Activated effector memory CD4-positive, alpha-beta T cell treated with Interleukin-2 at 50 U/mL for 16 hours (primary cell): ENCODE measurements around the gene KRTAP22-2.

Experiments used
- DNase-seq: peaks from one replicate; pipeline ENCODE4 v3.0.0-alpha.2; 2020

Gene KRTAP22-2

DNA sequence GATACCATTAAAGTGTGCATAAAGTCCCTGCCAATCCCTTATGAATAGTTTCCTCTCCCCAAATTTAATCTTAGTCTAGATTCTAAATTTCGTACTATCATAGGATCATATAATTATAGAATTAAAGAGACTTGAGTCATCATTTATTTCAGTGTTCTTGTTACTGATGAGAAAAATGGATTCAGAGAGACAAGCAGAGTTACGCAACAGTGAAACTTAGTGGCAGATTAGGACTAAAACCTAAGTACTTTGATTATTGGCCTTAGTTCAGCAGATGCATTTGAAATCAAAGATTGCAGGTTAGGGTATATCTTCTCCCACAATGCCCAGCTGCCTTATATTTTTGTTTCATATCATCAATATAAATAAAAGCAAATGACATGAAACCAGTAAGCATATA, 28.2 kb downstream of the KRTAP22-2 start:
- no peak for DNase-seq

- DNase-seq: no peak
Measured at GRCh38 chr21:30561264-30561895, 28.8 kb downstream of the KRTAP22-2 start, which contains the start of gene KRTAP19-7. Gene KRTAP19-7 (minus strand): TSS chr21:30561314. CDS start chr21:30561289, 25 bp downstream.

GRCh38 chr21:30555095-30555494, 35.1 kb downstream of the KRTAP22-2 start:
- no peak for DNase-seq

DNA sequence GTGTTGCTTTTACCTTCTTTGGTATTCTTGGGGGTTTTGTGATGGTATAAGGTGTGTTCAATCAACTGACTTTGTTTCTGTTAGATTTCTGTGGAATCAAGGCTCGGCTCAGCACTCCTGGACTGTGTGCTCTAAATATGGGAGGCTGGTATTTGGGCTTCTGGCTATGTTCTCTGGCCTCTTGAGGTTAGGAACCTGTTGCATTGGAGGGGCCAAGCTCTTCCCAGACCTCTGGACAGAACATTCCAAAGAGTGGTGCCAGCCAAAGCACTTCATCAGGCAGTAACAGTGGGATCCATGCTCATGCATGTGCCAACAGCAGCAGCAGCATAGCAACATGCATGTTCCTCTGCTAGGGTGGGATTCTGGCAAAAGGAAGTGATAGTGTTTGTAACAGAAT, 37.4 kb downstream of the KRTAP22-2 start:
- DNase-seq: no peak

DNA sequence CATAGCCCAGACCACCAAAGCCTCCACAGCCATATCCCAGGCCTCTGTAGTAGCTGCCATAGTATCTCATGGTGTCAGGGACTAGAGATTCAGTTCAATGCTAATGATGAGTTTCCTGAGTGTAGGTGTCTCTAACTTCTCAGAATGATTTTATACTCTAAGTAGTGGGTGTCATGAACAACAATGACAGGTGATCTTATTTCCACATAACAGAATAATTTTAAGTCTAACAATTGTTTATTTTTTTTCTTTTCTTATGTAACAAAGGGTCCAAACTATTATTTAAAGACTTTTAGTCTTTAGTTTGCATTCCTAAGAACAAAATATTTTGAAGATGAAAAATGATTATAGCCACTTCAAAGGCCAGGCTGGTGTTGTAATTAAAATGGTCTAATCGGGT, 48.4 kb downstream of the KRTAP22-2 start, which contains the start of gene KRTAP19-6:
KRTAP19-6 (minus strand) TSS at position 101 of the 400 bp plus-strand sequence; CDS start at position 70, 31 bp downstream.
- DNase-seq: no peak
